Germinal center (tissue), 1 donor: Measurements from ENCODE around the gene RSPRY1.
"Not testable (repeated sequence)": the region's sequence is repeated elsewhere in the genome, so short reads cannot be mapped to it uniquely, and the experiment has no call there.

Source experiments
- DNase-seq: peaks from one replicate; pipeline ENCODE4 v3.0.0; 2012; ENCODE audit warnings: mixed read lengths, low spot score

The RSPRY1 gene

GRCh38 chr16:57271867-57272495, 85.9 kb downstream of the RSPRY1 start:
- DNase-seq: no peak

DNA sequence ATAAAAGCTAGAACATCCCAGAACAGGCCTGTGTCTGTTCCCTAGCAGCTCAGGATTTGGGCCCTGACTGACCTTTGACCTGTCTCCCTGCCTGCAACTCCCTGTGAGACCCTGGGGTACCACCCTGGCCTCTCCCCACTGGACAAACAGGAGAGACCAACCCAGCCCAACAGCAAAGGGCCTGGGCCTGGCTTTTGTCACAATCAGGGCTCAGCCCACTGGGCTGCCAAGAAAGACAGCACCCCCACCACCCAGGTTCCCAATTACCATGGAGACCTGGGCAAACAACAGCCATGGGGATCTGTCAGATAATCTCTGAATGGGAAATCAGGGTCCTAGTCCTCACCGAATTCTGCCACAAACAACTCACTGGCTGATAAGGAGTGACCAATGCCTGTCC, 87.2 kb downstream of the RSPRY1 start:
- no peak for DNase-seq

DNA sequence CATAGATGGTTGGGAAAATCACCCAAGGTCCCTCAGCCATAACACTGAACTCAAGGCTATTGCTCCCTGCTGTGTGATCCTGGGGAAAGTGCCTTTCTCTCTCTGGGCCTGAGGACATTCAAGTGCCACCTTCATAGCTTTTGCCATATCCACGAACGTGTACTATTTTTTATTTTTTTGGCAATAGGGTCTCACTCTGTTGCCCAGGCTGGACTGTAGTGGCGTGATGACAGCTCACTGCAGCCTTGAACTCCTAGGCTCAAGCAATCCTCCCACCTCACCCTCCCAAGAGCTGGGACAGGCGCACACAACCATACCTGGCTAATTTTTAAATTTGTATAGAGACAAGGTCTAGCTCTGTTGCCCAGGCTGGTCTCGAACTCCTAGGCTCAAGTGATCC, 87.7 kb downstream of the RSPRY1 start:
- no peak for DNase-seq

DNA sequence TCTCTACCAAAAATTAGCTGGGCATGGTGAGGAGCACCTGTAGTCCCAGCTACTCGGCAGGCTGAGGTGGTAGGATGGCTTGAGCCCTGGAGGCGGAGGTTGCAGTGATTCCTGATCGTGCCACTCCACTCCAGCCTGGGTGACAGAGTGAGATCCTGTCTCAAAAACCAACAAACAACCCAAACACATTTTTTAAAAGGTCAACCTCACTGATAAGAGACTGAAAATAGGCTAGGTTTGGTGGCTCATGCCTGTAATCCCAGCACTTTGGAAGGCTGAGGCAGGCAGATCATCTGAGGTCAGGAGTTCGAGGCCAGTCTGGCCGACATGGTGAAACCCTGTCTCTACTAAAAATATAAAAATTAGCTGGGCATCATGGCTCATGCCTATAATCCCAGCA, 89.8 kb downstream of the RSPRY1 start:
- DNase-seq: not testable (repeated sequence)

DNA sequence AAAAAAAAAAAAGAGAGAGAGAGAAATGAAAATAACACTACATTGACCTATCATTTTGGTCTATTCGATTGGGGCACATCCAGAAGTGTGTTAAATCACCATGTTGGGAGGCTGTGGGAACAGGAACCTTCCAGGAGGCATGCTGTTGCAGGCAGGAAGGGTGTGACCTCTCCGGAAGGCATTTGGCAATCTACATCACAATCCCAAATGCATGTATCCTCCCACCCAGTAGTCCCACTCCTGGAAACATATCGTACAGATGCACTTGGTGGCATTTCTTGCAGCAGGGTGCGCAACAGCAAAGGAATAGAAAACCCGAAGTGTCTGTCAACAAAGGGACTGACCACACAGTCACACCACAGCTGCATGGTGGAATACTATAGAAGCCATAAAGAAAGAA, 90.5 kb downstream of the RSPRY1 start:
- no peak for DNase-seq

GRCh38 chr16:57277586-57277985, 91.5 kb downstream of the RSPRY1 start:
- DNase-seq: no peak

DNA sequence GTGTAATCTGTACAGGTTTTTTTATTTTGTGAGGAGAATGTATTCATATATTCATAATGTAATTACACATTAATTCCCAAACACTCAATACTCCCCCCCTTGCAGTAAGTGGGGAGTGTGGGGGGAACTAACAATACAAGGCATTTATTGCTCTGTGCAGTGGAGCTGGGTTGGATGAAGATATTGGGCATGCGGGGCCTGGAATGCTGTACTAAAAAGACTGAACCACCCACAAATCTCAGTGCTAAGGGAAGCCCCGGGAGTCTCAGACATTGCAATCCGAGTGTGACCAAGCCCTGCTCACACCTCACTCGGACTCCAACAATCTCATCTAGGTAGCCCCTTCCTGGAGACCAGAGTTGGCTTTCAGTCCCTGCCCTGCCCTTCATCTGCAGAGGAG, 92.4 kb downstream of the RSPRY1 start:
- DNase-seq: no peak

DNA sequence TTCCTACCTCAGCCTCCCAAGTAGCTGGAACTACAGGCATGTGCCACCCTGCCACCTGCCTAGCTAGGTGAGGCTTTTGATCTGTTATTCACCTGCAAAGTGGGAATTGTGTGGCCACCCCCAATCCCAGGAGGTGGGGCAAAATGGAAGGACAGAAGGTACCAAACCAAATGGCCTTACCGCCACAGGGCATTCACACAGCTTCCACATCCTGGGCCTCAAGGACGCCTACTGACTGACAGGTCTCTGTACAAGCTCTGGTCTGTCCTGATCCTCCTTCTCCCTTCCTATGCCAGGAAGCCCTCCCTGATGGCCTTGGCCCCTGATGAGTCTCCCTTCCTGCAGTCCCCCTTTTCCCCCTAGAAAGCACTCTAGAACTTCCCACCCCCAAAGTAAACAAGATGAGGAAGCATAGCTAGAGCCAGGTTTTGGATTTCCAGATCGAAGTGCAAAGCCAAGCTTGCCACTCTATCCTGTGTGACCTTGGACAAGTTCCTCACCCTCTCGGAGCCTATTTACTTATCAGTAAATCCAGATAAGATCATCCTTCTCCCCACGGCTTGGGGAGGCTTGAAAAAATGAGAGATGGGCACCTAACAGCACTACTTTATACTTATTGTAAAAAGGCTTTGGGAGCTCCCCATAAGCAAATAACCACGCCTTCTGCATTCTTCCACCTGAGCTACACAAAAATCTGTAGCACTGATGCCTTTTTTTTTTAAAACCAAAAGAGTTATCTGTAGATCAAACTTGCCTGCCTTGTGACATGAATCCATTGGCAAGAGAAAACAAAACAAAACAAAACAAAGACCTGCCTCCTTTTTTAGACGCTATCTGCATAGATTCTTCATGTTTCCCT, 93.9 kb downstream of the RSPRY1 start:
- DNase-seq: no peak

GRCh38 chr16:57281791-57282190, 95.7 kb downstream of the RSPRY1 start:
- DNase-seq: no peak

GRCh38 chr16:57282510-57283213, 96.5 kb downstream of the RSPRY1 start:
- no peak for DNase-seq

DNA sequence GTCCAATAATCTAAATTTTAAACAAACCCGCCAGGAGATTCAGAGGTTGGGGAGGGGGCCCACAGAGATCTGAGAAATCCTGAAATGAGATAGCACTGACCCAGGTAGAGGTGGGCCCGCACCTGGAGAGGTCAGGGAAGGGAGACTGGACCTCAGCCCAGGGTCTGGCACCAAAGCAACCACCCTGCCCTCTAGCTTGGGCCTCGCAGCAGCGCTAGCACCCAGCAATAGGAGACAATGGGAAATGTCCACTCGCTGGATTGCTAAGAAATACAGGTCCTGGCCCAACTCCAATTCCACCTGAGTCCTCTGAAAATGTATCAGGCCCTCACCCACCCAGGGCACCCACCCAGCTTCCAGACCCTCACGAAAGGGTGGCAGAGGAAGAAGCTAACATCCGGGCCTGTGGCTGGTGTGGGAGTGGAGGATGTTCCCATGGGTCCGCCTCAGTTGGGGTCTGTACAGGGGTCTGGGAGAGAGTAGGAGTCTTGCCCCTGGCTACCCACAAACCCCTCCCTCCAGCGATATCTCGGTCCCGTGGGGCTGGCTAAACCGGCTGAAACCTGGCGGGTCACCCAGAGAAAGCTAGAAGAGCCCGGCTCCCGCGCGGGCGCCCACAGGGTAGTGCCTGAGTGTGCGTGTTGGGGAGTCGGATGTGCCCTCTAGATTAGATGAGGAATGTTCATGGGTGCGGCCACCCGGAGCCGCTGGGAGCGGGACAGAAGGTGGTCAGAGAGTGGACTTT, 97.3 kb downstream of the RSPRY1 start:
- DNase-seq: no peak

GRCh38 chr16:57283959-57284208, 97.8 kb downstream of the RSPRY1 start:
- no peak for DNase-seq

GRCh38 chr16:57284209-57284951, 98.3 kb downstream of the RSPRY1 start, which contains the start of gene PLLP:
Gene PLLP (minus strand): TSS chr16:57284672. CDS start chr16:57284540, 132 bp downstream.
- peak; percentile 69 for DNase-seq

- DNase-seq: no peak
Measured at GRCh38 chr16:57284952-57285363, 98.8 kb downstream of the RSPRY1 start.

GRCh38 chr16:57285379-57285778, 99.2 kb downstream of the RSPRY1 start:
- no peak for DNase-seq

- no peak for DNase-seq
Measured at GRCh38 chr16:57289391-57290257, 103.5 kb downstream of the RSPRY1 start.
